Natural killer cell (primary cell): ENCODE data around the gene GNS. TPM values are rescaled to one million over a fixed set of nuclear protein-coding genes. Genes with fewer than 3 reads are reported as not detected.

Experiments used
- ATAC-seq, 3 donors: fragments of 150-1000 bp in 2 of 3; fragments of 200-7000 bp in 1 of 3; cut with Tn5 transposase; 1 replicate in 1 of 3; 2 replicates in 2 of 3; pipeline ENCODE4 v1.10.0; 2021; ENCODE audit warnings: mild to moderate bottlenecking in 2 of 3, moderate library complexity in 2 of 3
- DNase-seq, 2 donors: peaks; one replicate each; pipeline versions ENCODE4 v3.0.0 to v3.0.0-alpha.2; 2013 to 2021; ENCODE audit warnings: mixed read lengths in 1 of 2
- H3K27ac ChIP-seq: one replicate; pipeline ENCODE4 v1.5.1; 2013; ENCODE audit warnings: mild to moderate bottlenecking, low read length
- H3K27me3 ChIP-seq: one replicate; pipeline ENCODE4 v1.6.1; 2013; ENCODE audit warnings: low read length; ENCODE audit not compliant: control insufficient read depth, insufficient read depth
- H3K36me3 ChIP-seq: one replicate; pipeline ENCODE4 v1.6.1; 2013; ENCODE audit warnings: low read length; ENCODE audit not compliant: control insufficient read depth, insufficient read depth
- H3K4me1 ChIP-seq: one replicate; pipeline ENCODE4 v1.6.1; 2013; ENCODE audit warnings: low read length; ENCODE audit not compliant: control insufficient read depth, insufficient read depth
- H3K4me3 ChIP-seq: one replicate; pipeline ENCODE4 v1.5.1; 2013; ENCODE audit warnings: low read length
- H3K9me3 ChIP-seq: one replicate; pipeline ENCODE4 v1.6.1; 2013; ENCODE audit warnings: low read length; ENCODE audit not compliant: control insufficient read depth, insufficient read depth
- H3K27ac Mint-ChIP-seq, 2 donors: one replicate each; pipeline ENCODE4 v1.8.0; 2022; ENCODE audit warnings: mild to moderate bottlenecking in 2 of 2, mixed read lengths in 2 of 2, moderate library complexity in 1 of 2
- H3K27me3 Mint-ChIP-seq, 2 donors: one replicate each; pipeline ENCODE4 v1.8.0; 2022; ENCODE audit warnings: low read depth in 2 of 2, mixed read lengths in 2 of 2
- H3K36me3 Mint-ChIP-seq: one replicate; pipeline ENCODE4 v1.8.0; 2022; ENCODE audit warnings: mixed read lengths
- H3K4me1 Mint-ChIP-seq, 2 donors: one replicate each; pipeline ENCODE4 v1.8.0; 2022; ENCODE audit warnings: mixed read lengths in 2 of 2
- H3K4me3 Mint-ChIP-seq: one replicate; pipeline ENCODE4 v1.8.0; 2022; ENCODE audit warnings: mild to moderate bottlenecking, moderate library complexity, mixed read lengths
- H3K9me3 Mint-ChIP-seq, 2 donors: one replicate each; pipeline ENCODE4 v1.8.0; 2022; ENCODE audit warnings: mixed read lengths in 2 of 2
- WGBS: methylation state at CpG from one replicate; pipeline ENCODE4 v1.1.7; 2013; ENCODE audit warnings: missing lambda C conversion rate; ENCODE audit not compliant: insufficient coverage; 5-methylcytosine and 5-hydroxymethylcytosine counted together
- intact Hi-C: fragments of 100-400 bp; cut with micrococcal nuclease; formaldehyde crosslinking; loops from one replicate; pipeline ENCODE4 v1.14.2; 2022
- total RNA-seq, 4 donors: library from RNA; stranded (reverse); fragments of 120-200 nt in 1 of 4; gene quantifications; one replicate each; pipeline versions ENCODE4 v1.2.3 to v1.2.4, GENCODE V29; 2013 to 2022
- TF ChIP-seq, protein P1 (sequence below): fragments of 200-600 bp; IDR thresholded peaks from one replicate; pipeline ENCODE4 v1.8.0; 2022; ENCODE audit warnings: antibody characterized with exemption

GNS gene
- total RNA-seq, 3 donors from 2014 or later (not counting 1 experiment from before 2014, with no cell fraction given), result 51.9 to 73.9 (median 59.7) TPM

GRCh38 chr12:64743206-64743605 is 16.0 kb downstream of the GNS start:
- Histone ChIP-seq H3K4me1 (no peaks in the 10 kb centered on the region), H3K27ac (no peak overlapping the region), H3K27me3 (no peaks in the 10 kb centered on the region), H3K4me3 (no peak overlapping the region), H3K36me3 (peaks cover 73% of the 10 kb centered on the region), H3K9me3 (no peaks in the 10 kb centered on the region)
- H3K4me3 Mint-ChIP-seq, result no peak overlapping the region
- intact Hi-C loops, result no loop called here
- TF ChIP-seq, protein P1, sequence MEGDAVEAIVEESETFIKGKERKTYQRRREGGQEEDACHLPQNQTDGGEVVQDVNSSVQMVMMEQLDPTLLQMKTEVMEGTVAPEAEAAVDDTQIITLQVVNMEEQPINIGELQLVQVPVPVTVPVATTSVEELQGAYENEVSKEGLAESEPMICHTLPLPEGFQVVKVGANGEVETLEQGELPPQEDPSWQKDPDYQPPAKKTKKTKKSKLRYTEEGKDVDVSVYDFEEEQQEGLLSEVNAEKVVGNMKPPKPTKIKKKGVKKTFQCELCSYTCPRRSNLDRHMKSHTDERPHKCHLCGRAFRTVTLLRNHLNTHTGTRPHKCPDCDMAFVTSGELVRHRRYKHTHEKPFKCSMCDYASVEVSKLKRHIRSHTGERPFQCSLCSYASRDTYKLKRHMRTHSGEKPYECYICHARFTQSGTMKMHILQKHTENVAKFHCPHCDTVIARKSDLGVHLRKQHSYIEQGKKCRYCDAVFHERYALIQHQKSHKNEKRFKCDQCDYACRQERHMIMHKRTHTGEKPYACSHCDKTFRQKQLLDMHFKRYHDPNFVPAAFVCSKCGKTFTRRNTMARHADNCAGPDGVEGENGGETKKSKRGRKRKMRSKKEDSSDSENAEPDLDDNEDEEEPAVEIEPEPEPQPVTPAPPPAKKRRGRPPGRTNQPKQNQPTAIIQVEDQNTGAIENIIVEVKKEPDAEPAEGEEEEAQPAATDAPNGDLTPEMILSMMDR, result no peak
- H3K36me3 Mint-ChIP-seq, result peaks cover 39% of the 10 kb centered on the region
- no peaks in the 10 kb centered on the region for H3K27me3 Mint-ChIP-seq
- DNase-seq (no peak), ATAC-seq (no peak)
- H3K9me3 Mint-ChIP-seq, result no peaks in the 10 kb centered on the region
- 96% methylated on average over 3 of the region's 3 CpGs for WGBS
- no peaks in the 10 kb centered on the region for H3K4me1 Mint-ChIP-seq
- no peak overlapping the region for H3K27ac Mint-ChIP-seq

DNA sequence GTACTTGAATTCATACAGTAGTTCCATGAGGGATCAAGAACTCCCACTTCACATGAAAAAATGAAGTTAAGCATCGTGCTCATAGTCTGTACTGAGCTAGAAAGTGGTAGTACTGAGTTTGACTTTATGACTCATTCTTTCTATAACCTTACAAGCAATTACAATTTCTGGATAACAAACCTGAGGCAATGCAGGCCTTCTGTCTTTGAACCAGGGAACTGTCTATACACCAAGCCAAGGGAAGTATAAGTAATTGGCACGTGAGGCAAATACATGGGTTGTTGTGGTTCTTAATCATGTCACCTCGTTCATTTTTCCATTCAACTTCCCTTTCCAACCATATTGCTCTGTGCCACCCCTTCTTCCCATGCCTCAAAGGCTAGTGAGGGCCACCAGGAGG is 16.8 kb downstream of the GNS start:
- Mint-ChIP-seq H3K9me3 (no peaks in the 10 kb centered on the region), H3K4me1 (peaks cover 0 to 4% of the 10 kb centered on the region in 2 donors), H3K27me3 (no peaks in the 10 kb centered on the region), H3K27ac (no peak overlapping the region), H3K4me3 (no peak overlapping the region), H3K36me3 (peaks cover 43% of the 10 kb centered on the region)
- Histone ChIP-seq H3K4me3 (no peak overlapping the region), H3K9me3 (no peaks in the 10 kb centered on the region), H3K4me1 (no peaks in the 10 kb centered on the region), H3K36me3 (peaks cover 75% of the 10 kb centered on the region), H3K27me3 (no peaks in the 10 kb centered on the region), H3K27ac (no peak overlapping the region)
- intact Hi-C loops, result no loop called here
- ATAC-seq (no peak), DNase-seq (no peak)
- WGBS, result 100% methylated on average over 1 of the region's 3 CpGs
- TF ChIP-seq, protein P1, result no peak

- Mint-ChIP-seq H3K36me3 (peaks cover 49% of the 10 kb centered on the region), H3K4me3 (no peak overlapping the region), H3K4me1 (peaks cover 0 to 7% of the 10 kb centered on the region in 2 donors), H3K27me3 (no peaks in the 10 kb centered on the region), H3K27ac (no peak overlapping the region), H3K9me3 (no peaks in the 10 kb centered on the region)
- Histone ChIP-seq H3K4me3 (no peak overlapping the region), H3K27me3 (no peaks in the 10 kb centered on the region), H3K36me3 (peaks cover 79% of the 10 kb centered on the region), H3K9me3 (no peaks in the 10 kb centered on the region), H3K27ac (no peak overlapping the region), H3K4me1 (no peaks in the 10 kb centered on the region)
- ATAC-seq, result no peak
- DNase-seq, result no peak
- intact Hi-C loops, result no loop called here
- WGBS, result 80% methylated on average over 2 of the region's 2 CpGs
- TF ChIP-seq, protein P1, result no peak
These were observed 18.6 kb downstream of the GNS start for GRCh38 chr12:64740646-64741045.

DNA sequence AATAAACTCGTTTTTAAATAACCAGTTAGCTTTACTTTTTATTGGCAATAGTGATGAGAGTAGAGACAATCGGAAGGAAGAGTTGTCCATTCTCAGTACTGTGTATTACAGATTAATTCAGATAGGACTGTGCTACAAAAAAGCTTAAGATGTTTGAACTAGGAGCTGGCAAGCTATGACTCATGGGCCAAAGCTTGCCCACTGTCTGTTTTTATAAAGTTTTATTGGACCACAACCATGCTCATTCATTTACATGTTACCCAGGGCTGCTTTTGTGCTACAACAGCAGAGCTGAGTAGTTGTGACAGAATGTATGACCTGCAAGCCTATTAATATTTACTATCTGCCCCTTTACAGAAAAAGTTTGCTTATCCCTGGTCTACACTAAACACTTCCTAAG is 19.4 kb downstream of the GNS start:
- Histone ChIP-seq H3K4me1 (no peaks in the 10 kb centered on the region), H3K36me3 (peaks cover 79% of the 10 kb centered on the region), H3K27me3 (no peaks in the 10 kb centered on the region), H3K27ac (no peak overlapping the region), H3K9me3 (no peaks in the 10 kb centered on the region), H3K4me3 (no peak overlapping the region)
- Mint-ChIP-seq H3K4me3 (no peak overlapping the region), H3K27ac (peak overlapping the region in 1 of 2 donors; percentile 29), H3K36me3 (peaks cover 49% of the 10 kb centered on the region), H3K9me3 (no peaks in the 10 kb centered on the region), H3K27me3 (no peaks in the 10 kb centered on the region), H3K4me1 (peaks cover 0 to 7% of the 10 kb centered on the region in 2 donors)
- no peak for ATAC-seq
- WGBS, result 96% methylated on average over 2 of the region's 2 CpGs
- intact Hi-C loops, result no loop called here
- TF ChIP-seq, protein P1, result no peak
- no peak for DNase-seq
